Large intestine (tissue), 3 donors: ENCODE results near the gene FCSK. TPM values are rescaled to one million over a fixed set of nuclear protein-coding genes. Genes with fewer than 3 reads are reported as not detected.
"Not testable (repeated sequence)": the region's sequence is repeated elsewhere in the genome, so short reads cannot be mapped to it uniquely, and the experiment has no call there.

Experiments
- DNase-seq, 2 donors: peaks; one replicate each; pipeline versions ENCODE4 v3.0.0 to v3.0.0-alpha.2; 2013
- H3K27ac ChIP-seq: one replicate; pipeline ENCODE4 v1.5.1; 2013; ENCODE audit warnings: low read length
- H3K27me3 ChIP-seq: 2 replicates; pipeline ENCODE4 v1.6.1; 2013; ENCODE audit warnings: low read length; ENCODE audit not compliant: control insufficient read depth, insufficient read depth
- H3K36me3 ChIP-seq: 2 replicates; pipeline ENCODE4 v1.6.1; 2013; ENCODE audit warnings: low read length; ENCODE audit not compliant: control insufficient read depth, insufficient read depth
- H3K4me1 ChIP-seq: one replicate; pipeline ENCODE4 v1.6.1; 2013; ENCODE audit warnings: low read length; ENCODE audit not compliant: control insufficient read depth, insufficient read depth
- H3K4me3 ChIP-seq: one replicate; pipeline ENCODE4 v1.5.1; 2013; ENCODE audit warnings: low read length
- H3K9me3 ChIP-seq: one replicate; pipeline ENCODE4 v1.6.1; 2013; ENCODE audit warnings: mild to moderate bottlenecking, low read depth, low read length, moderate library complexity; ENCODE audit not compliant: control insufficient read depth
- WGBS: methylation state at CpG from one replicate; pipeline ENCODE4 v1.1.5; 2013; ENCODE audit warnings: low lambda C conversion rate; ENCODE audit not compliant: insufficient coverage; 5-methylcytosine and 5-hydroxymethylcytosine counted together
- polyA plus RNA-seq: library from polyadenylated mRNA; unstranded; fragments of 120-200 nt; gene quantifications from one replicate; pipeline ENCODE4 v1.2.1, GENCODE V29; 2013

FCSK gene
- polyA plus RNA-seq, 1 donor: 38.0 TPM

DNA sequence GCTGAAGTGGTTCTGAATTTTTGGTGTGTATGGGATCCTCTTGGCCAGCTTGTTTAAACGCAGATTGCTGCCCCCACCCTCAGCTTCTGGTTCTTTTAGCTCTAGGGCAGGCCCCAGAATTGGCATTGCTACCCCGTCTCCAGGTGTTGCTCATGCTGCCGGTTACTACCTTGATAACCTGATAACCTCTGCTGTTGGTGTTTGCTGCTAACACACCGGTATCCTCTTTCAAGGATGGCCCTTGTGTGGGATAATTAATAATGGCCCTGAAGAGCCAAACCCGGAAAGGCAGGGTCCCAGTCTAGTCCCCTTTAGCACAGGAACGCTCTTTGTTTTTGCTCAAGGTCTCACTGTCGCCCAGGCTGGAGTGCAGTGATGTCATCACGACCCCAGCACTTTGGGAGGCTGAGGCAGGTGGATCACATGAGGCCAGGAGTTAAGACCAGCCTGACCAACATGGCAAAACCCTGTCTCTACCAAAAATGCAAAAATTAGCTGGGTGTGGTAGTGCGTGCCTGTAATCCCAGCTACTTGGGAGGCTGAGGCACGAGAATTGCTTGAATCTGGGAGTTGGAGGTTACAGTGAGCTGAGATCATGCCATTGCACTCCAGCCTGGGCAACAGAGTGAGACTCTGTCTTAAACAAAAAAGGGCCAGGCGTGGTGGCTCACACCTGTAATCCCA is 14.2 kb upstream of the FCSK start:
- Histone ChIP-seq H3K9me3 (no peaks in the 10 kb centered on the region), H3K27me3 (no peaks in the 10 kb centered on the region), H3K36me3 (peaks cover under 1% of the 10 kb centered on the region), H3K27ac (no peak overlapping the region), H3K4me1 (peaks cover 26% of the 10 kb centered on the region), H3K4me3 (peak overlapping the region; percentile 84)
- DNase-seq: no peak
- no CpG with 5 or more reads among the region's 11 CpGs for WGBS

DNA sequence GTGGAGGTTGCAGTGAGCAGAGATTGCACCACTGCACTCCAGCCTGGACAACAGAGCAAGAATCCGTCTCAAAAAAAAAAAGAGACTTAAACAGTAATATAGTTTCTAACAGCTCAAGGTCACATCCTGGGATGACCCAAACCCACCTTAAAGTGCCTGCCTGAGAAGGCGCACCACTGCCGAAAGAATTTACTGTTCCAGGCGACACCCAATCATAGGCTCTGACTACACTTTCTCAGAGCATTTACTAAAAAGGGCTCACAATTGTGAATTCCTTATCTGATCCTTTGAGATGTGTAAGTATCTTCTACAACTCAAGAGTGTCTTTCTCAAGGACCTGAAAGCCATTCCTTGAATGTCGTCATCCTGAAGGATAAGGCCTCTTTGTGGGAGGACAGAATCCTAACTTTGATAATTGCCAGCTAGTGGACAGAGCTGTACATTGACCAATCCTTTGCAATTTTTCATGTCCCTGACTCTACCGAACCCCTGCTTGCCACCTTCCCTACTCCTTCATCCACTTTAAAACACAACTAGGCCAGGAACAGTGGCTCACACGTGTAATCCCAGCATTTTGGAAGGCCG is 12.9 kb upstream of the FCSK start:
- DNase-seq: no peak
- 100% methylated on average over 1 of the region's 8 CpGs for WGBS
- Histone ChIP-seq H3K27me3 (no peaks in the 10 kb centered on the region), H3K4me1 (peaks cover 29% of the 10 kb centered on the region), H3K36me3 (no peaks in the 10 kb centered on the region), H3K27ac (no peak overlapping the region), H3K9me3 (no peaks in the 10 kb centered on the region), H3K4me3 (no peak overlapping the region)

DNA sequence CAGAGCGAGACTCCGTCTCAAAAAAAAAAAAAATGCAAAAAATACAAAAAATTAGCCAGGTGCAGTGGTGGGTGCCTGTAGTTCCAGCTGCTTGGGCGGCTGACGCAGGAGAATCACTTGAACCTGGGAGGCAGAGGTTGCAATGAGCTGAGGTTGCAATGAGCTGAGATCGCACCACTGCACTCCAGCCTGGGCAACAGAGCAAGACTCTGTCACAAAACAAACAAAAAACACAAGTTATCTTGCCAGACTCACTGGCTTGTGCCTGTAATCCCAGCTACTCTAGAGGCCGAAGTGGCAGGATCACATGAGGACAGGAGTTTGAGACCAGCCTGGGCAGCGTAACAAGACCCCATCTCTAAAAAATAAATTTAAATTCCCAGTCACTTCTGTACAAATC is 12.1 kb upstream of the FCSK start:
- H3K36me3 ChIP-seq: no peaks in the 10 kb centered on the region
- DNase-seq: no peak
- no peaks in the 10 kb centered on the region for H3K27me3 ChIP-seq
- no peak overlapping the region for H3K27ac ChIP-seq
- WGBS: no CpG with 5 or more reads among the region's 7 CpGs
- H3K9me3 ChIP-seq: no peaks in the 10 kb centered on the region
- no peak overlapping the region for H3K4me3 ChIP-seq
- H3K4me1 ChIP-seq: peaks cover 24% of the 10 kb centered on the region

DNA sequence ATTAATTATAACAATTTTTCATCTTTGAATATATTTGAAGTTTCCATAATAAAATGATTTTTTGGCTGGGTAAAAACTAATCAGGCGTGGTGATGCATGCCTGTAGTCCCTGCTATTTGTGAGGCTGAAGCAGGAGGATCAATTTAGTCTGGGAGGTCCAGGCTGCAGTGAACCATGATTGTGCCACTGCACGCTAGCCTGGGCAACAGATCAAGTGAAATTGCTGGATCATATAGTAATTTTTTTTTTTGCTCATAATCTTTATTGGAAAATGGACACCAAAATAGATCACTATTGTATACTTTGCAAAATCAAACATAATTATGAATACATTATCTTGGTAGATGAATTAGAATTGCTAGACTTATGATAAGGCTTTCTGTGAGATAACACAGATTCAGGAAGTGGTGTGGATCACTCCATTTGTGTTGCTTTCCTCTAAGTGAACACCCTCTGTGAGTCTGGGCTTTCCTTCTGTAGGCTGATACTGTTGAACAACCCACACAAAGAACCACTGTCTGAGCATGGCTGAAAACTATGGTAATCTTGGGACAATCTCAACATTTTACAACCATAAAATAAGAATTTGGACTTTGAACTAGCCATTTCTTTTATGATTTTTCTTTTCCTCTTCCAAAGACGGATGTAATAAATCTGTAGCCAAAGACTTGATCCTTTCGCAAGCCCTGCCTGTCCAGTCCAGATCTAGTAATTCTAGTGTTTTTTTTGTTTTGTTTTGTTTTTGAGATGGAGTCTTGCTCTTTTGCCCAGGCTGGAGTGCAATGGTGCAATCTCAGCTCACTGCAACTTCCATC is 9.9 kb upstream of the FCSK start:
- Histone ChIP-seq H3K4me1 (peaks cover 17% of the 10 kb centered on the region), H3K9me3 (no peaks in the 10 kb centered on the region), H3K27ac (peak overlapping the region; percentile 72), H3K4me3 (no peak overlapping the region), H3K36me3 (no peaks in the 10 kb centered on the region), H3K27me3 (no peaks in the 10 kb centered on the region)
- DNase-seq: peak; percentile 80 to 94
- WGBS: 20% methylated on average over 1 of the region's 4 CpGs

DNA sequence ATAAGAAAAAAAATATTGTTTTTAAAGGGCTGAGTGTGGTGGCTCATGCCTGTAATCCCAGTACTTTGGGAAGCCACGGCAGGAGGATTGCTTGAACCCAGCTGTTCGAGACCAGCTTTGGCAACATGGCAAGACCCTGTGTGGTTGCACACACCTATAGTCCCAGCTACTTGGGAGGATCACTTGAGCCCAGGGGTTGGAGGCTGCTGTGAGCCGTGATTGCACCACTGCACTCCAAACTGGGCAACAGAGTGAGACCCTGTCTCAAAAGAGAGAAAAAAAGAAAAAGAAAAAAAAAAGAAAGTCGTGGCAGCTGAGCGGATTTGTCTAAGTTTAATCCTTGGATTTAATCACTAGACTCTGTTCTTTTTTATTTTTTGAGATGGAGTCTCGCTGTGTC is 6.3 kb upstream of the FCSK start:
- no peak for DNase-seq
- 100% methylated on average over 3 of the region's 6 CpGs for WGBS
- peaks cover 7% of the 10 kb centered on the region for H3K9me3 ChIP-seq

DNA sequence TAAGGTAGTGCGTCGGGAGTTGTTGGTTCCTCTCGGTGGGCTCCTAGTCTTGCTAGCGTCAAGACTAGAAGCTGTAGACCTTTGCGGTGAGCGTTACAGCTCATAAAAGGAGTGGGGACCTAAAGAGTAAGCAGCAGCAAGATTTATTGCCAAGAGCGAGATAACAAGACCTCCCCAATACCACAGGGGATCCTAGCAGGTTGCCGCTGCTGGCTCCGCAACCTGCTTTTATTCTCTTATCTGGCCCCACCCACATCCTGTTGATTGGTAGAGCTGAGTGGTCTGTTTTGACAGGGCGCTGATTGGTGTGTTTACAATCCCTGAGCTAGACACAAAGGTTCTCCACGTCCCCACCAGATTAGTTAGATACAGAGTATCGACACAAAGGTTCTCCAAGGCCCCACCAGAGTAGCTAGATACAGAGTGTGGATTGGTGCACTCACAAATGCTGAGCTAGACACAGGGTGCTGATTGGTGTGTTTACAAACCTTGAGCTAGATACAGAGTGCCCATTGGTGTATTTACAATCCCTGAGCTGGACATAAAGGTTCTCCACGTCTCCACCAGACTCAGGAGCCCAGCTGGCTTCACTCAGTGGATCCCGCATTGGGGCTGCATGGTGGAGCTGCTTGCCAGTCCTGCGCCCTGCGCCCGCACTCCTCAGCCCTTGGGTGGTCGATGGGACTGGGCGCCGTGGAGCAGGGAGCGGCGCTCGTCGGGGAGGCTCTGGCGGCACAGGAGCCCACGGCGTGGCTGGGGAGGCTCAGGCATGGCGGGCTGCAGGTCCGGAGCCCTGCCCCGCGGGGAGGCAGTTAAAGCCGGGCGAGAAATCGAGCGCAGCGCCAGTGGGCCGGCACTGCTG is 4.0 kb upstream of the FCSK start:
- not testable (repeated sequence) for H3K9me3 ChIP-seq, H3K27me3 ChIP-seq, H3K4me3 ChIP-seq, H3K36me3 ChIP-seq, H3K27ac ChIP-seq, DNase-seq, H3K4me1 ChIP-seq
- WGBS: no CpG with 5 or more reads among the region's 37 CpGs

More for the DNA sequence above, 6.3 kb upstream of the FCSK start:
- Histone ChIP-seq H3K4me1 (peaks cover 17% of the 10 kb centered on the region), H3K27me3 (no peaks in the 10 kb centered on the region), H3K4me3 (no peak overlapping the region), H3K36me3 (no peaks in the 10 kb centered on the region), H3K27ac (no peak overlapping the region)

DNA sequence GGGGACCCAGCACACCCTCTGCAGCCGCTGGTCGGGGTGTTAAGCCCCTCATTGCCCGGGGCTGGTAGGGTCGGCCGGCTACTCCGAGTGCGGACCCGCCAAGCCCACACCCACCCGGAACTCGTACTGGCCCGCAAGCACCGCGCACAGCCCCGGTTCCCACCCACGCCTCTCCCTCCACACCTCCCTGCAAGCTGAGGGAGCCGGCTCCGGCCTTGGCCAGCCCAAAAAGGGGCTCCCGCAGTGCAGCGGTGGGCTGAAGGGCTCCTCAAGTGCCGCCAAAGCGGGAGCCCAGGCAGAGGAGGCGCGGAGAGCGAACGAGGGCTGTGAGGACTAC is 3.4 kb upstream of the FCSK start:
- DNase-seq, H3K4me1 ChIP-seq, H3K27ac ChIP-seq, H3K9me3 ChIP-seq, H3K27me3 ChIP-seq, H3K36me3 ChIP-seq, H3K4me3 ChIP-seq: not testable (repeated sequence)
- no CpG with 5 or more reads among the region's 25 CpGs for WGBS

DNA sequence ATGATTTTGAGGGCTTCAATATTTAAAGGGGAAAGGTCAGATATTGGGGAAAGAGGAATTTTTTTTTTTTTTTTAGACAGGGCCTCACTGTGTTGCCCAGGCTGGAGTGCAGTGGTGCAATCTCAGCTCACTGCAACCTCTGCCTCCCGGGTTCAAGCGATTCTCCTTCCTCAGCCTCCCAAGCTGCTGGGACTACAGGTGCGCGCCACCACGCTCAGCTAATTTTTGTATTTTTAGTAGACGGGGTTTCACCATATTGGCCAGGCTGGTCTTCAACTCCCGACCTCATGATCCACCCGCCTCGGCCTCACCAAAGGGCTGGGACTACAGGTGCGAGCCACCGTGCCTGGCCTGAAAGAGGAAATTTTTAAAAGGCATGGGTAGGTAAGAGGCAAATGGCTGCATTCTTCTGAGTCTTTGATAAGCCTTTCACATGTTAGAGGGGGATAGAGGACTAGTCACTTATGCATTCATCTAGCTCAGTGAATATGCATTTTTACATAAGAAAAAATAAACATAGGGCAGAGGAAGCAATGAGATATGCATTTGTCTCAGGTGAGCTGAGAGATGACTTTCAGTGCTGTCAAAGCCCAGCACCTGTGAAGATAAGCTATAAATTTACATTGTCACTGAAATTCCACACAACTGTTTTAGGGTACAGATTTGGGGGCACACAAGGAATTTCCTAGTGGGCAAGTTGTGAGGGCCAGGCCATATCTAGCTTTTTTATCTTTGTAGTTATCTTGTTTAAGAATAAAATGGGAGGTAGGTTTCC is 1.1 kb upstream of the FCSK start:
- H3K27me3 ChIP-seq: no peaks in the 10 kb centered on the region
- H3K4me1 ChIP-seq: peaks cover 21% of the 10 kb centered on the region
- H3K27ac ChIP-seq: peak overlapping the region; percentile 91
- DNase-seq: no peak
- peak overlapping the region; percentile 80 for H3K4me3 ChIP-seq
- H3K9me3 ChIP-seq: peaks cover 7% of the 10 kb centered on the region
- H3K36me3 ChIP-seq: no peaks in the 10 kb centered on the region
- no CpG with 5 or more reads among the region's 11 CpGs for WGBS

DNA sequence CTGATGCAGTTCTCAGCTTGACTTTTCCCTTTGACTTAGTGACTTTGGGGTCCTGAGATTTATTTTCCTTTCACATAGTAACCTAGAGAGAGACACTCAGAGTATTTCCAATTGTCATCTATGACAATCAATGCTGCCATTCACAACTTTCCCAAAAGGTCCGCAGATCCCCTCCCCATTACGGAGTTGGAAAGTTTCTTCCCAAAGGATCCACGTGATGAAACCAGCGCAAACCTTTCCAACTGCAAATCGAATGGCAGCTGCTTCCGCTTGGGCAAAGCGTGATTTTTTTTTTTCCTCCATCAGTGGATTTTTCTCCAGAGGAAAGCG is 538 bp upstream of the FCSK start:
- Histone ChIP-seq H3K4me1 (peaks cover 22% of the 10 kb centered on the region), H3K27ac (peak overlapping the region; percentile 91), H3K36me3 (no peaks in the 10 kb centered on the region), H3K4me3 (peak overlapping the region; percentile 80), H3K27me3 (no peaks in the 10 kb centered on the region), H3K9me3 (peaks cover 7% of the 10 kb centered on the region)
- no peak for DNase-seq
- no CpG with 5 or more reads among the region's 8 CpGs for WGBS
